GM19035 (cell line): ENCODE measurements around the gene PLAC9.
A peak's percentile ranks its signal among the peaks of the same experiment; 100 is the strongest.
"Not testable (repeated sequence)": the region's sequence is repeated elsewhere in the genome, so short reads cannot be mapped to it uniquely, and the experiment has no call there.

ENCODE experiments used
- ATAC-seq: cut with Tn5 transposase; IDR thresholded peaks from one replicate; pipeline ENCODE4 v1.9.1; 2021; ENCODE audit not compliant: unreplicated experiment

Gene PLAC9

DNA sequence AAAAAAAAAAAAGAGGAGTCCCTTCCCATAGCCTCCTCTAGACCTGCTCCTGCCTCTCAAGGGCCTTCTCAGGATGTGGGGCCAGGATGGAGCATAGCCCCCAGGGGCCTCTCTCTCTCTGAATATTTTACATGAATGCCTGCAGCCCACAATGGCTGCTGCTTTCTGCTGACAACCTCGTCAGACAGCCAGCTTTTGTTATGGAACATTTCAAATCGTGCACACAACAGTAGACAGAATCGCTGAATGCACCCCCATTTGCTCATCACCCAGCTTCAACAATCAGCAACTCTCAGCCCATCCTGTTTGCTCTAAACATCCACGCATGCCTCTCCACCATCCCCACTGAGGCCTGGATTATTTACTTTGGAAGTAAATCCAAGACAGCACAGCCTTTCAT is 5.4 kb downstream of the PLAC9 start:
- ATAC-seq, result no peak

DNA sequence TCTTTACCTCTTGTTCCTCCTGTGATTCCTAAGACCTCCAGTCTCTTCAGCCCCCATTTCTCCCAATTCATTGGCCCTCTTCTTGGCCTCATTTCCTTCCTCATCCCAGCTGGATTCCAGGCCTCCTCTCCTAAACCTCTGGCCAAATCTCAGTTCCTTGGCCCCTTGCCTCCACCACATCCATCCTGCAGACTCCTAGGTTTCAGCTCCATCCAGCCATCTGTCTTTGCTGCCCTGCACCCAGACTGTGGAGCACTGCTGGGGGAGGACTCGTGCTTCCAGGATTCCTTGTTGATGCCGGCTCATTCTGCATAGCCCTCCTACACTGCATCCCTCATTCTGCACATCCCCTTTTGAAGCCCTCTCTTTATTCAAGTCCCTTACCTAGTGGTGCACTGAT is 6.7 kb downstream of the PLAC9 start:
- ATAC-seq, result no peak

DNA sequence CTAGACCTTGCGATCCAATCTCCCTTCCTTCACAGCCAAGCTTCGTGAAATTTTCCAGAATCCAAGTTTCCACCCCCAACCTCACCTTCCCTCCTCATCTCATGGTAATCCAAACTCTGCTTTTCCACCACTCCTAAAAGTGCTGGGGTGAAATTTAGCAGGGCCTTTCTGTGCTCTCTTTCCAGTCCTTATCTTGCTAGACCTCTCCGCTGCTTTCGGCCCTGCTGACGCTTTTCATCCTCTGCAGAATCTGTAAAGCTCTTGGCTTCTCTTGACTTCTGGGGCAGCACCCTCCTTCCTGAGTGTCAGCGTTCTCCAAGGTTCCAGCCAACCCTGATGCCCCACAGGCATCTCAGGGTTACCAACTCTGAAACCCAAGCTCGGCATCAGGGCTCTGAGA is 7.7 kb downstream of the PLAC9 start:
- ATAC-seq, result no peak

DNA sequence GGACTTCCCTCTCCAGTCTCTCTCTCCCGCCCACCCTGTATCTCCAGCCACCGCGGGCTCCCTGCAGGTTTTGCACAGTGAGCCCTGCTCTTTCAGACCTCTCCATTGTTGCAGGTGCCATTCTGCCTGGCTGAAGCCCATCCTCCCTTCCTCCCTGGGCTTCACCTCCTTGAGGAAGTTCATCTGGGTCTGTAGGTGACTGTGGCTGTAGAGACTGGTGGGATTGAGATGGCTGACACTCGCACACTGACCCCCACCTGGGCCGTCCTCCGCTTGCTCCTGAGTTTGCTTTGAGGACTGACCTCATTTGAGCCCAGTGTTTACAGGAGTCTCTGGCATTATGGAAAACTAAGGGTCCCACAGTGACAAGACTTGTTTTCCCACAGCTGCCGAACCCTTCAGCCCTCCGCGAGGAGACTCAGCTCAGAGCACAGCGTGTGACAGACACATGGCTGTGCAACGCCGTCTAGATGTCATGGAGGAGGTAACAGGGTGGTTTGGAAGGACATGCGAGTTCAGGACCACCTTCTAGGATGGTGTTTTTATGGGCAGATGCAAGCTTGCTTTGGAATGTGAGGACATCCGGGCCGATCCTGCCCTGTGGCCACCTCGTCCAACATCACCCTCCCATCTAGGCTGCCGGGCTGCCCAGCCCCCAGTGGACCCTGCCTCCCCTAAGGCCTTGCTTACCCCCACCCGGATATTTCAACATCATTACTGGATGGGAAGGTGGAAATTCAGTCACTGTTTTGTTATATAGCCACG is 9.3 kb downstream of the PLAC9 start:
- ATAC-seq, result no peak

DNA sequence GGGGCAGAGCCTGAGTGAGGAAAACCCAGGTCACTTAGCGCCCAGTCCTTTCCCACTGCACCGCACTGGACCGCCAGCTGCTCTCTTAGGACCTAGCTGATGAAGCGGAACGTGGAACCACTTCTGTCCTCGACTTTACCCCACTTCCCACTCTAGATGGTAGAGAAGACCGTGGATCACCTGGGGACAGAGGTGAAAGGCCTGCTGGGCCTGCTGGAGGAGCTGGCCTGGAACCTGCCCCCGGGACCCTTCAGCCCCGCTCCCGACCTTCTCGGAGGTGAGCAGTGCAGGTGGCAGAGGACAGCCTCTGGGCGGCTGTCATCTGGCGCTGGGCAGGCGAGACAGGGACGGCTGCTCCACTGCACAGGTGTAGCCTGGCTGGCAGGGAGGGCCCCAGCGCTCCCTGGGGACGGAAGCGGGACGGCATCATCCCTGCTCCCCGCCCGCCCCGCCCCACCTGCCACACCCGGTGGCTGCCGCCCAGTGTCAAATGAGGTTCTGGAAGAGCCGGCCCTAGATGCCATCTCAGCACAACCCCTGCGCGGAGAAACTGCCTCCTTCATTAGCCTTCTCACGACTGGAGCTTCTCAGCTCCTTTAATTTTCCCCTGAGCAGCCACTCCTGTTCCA is 11.7 kb downstream of the PLAC9 start:
- ATAC-seq, result peak; percentile 46

DNA sequence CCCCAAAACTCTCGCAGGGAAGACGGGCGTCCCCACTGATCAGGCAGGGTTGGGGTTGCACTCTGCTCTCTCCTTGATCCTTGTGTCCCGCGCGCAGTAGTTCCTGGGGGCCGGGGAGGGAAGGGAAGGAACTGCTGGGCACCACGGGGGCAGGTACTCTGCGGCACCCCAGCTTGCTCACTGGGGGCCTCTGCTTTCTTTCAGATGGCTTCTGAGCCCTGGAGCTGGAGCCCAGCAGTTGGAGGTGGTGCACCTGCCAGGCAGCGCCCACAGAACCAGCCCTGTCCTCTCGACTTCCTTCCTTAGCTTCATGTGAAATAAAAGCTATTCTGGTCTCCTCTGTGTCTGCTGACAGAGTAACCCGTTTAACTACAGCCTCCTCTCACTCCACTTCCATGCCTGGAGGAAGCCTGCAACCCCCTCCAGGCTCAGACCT is 12.2 kb downstream of the PLAC9 start:
- ATAC-seq, result peak; percentile 20

DNA sequence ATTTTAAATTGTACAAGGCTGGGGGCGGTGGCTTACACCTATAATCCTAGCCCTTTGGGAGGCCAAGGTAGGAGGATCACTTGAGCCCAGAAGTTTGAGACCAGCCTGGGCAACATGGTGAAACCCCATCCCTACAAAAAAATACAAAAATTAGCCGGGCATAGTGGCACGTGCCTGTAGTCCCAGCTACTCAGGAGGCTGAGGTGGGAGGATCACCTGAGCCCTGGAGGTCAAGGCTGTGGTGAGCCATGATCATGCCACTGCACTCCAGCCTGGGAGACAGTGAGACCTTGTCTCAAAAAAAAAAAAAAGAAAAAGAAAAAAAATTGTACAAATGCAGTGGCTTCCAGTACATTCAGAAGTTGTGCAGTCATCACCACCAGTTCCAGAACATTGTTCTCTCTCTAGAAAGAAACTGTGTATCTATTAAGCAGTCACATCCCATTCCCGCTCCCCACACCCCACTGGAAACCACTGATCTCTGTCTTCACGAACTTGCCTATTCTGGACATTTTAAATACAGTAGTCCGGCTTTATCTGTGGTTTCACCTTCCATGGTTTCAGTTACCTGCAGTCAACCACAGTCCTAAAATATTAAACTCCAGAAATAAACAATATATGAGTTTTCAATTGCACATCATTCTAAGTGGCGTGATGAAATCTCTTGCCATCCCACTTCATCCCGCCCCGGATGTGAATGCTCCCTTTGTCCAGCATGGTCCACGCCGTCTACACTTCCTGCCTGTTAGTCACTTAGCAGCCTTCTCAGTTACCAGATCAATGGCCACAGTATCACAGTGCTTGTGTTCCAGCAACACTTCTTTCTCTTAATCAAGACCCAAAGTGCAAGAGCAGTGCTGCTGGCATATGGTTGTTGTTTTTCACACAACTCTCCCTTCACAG is 13.1 kb downstream of the PLAC9 start:
- not testable (repeated sequence) for ATAC-seq

DNA sequence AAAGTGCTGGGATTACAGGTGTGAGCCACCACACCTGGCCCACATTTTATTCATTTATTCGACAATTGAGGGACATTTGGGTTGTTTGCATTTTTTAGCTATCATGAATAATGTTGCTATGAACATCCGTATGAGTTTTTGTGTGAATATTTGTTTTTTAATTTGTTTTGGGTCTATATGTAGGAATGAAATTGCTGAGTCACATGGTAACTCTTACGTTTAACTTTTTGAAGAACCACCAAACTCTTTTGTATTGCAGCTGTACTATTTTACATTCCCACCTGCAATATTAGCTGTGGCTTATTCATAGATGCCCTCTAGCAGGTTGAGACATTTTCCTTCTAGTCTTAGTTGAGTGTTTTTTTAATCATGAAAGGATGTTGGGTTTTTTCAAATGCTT is 14.4 kb downstream of the PLAC9 start:
- ATAC-seq, result no peak

DNA sequence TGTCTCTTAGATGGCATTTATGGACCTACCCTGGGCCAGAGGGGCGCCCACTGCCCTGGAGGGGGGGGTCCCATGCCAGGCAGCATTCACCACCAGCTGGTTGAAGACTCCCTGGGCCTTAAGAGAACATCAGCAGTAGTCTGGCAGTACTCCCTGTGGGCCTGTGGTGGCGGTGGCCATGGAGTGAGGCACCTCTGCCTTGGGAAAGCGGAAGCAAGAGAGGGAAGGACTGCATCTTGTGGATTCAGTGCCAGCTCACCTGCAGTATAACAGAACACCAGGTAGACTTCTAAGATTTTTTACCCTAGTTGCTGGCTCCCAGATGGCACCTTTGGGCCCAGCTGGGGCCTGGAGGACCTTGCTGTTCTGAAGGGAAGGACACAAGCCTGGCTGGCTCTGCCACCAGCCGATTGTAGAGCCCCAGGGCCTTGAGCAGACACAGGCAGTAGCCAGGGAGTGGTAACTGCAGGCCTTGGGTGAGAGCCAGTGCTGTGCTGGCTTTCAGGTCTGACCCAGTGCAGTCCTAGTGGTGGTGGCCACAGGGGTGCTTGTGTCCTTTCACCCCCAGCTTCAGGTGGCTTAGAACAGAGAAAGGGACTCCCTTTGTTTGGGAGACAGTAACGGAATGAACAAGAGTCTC is 15.8 kb downstream of the PLAC9 start:
- no peak for ATAC-seq

DNA sequence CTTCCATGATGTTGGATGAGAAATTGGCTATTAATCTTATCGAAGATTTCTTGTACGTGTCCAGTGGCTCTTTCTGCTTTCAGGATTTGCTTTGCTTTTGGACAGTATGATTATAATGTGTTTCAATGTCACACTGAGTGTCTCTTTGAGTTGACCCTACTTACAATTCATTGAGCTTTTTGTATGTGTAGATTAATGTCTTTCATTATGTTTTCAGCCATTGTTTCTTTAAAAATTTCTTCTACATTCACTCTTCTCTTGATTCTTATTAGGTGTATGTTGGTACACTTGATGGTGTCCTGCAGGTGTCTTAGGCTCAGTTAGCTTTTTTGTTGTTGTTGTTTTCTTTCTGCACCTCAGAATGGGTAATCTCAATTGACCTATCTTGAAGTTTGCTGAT is 16.6 kb downstream of the PLAC9 start:
- no peak for ATAC-seq

DNA sequence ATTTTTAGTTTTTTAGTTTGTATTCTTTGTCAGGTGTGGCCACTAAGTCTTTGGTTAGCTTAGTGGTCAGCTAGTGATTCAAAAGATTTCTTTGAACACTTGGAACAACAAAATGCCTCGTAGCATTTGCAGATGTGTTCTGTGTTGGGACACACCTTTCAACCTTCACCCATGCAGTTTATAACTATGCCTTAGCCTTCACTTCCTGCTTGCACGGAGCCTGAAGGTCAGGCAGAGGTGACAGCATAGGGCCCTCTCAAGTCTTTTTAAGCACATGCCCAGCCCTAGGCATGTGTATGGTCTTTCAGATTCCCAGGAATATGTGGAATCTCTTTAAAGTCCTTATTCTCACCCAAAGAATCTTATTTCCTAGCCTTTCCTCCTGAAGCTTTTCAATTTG is 17.6 kb downstream of the PLAC9 start:
- ATAC-seq, result no peak

DNA sequence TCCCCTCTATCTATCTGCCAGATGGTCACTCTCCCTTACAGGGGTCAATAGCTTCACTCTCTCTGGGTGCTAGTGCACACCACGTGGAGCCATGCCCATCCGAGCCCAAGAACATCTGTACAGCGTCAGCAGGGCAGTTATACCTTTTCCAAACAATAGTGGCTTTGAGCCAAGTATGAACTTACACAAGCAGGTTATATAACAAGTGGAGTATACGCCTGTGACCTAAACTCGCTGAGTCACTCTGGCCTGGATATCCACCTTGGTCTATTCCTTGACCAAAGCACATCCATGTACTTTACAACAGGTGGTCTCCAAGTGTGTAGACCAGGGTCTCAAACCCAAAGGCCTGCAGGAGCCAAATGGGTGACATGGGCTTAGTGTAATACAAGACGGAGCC is 20.3 kb downstream of the PLAC9 start:
- ATAC-seq, result no peak

DNA sequence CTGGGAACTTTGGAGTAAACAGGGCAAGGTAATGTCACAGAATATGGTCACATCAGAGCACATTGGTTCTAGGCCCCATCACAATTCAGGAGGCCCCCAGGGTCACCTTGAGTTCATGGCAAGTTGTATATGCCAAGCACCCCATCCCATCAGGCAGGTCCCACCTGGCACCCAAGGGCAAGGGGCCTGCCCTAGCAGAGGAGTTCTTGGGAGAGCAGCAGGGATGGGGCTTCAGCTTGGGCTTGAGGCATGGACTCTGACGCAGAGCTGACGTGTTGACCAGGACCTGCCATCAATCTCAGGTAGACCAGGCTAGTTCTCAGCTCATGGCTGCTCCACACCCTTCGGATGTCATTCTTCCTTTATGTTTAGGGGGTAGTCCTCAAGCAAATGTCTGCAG is 20.9 kb downstream of the PLAC9 start:
- no peak for ATAC-seq

DNA sequence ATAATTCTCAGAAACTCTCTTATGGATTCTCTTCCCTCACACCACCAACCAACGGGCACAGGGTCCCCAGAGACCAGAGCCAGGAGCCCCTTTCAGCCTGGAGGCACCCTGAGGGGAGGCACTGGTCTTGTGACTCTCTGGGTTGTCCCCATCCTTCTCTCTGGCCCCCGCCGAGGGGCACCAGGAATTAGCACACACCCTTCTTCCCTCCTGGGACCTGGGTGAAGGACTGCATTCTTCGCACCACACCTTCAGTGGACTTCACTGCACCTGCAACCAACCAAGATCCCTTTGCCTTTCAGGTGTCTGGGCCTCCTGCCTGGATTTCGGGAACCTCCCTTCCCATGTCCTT is 22.1 kb downstream of the PLAC9 start:
- ATAC-seq, result no peak

DNA sequence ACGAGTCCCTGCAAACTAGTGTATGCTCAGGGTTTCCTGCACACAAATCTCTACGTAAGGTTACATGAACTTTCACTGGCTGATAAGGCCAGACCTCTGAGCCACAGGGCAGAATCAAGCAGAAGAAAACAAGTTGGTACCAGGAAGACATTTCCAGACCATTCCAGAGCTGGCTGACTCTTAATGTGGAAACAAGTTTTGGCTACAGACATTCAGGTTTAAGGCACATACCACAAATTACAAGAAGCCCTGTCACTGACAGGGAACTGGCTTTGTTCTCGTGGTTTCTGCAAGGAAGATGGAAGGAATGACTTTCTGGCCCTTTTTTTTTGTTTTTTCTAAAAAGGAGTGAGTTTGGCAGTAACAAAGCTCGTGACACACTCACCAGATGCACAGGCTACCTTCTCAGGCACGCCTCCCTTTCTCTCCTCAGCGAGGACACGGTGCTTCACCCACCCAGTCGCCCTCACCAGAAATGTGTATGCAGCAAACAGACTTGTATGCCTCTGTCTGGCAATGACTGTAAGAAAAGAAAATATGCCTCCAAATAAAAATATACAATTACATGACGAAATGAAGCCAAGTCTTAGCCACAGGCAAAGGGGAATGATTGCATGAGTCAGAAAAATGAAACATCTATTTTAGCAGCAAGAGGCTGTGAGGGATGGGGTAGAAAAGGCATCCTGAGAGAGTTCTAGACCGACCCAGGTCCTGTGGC is 22.6 kb downstream of the PLAC9 start:
- ATAC-seq, result no peak

DNA sequence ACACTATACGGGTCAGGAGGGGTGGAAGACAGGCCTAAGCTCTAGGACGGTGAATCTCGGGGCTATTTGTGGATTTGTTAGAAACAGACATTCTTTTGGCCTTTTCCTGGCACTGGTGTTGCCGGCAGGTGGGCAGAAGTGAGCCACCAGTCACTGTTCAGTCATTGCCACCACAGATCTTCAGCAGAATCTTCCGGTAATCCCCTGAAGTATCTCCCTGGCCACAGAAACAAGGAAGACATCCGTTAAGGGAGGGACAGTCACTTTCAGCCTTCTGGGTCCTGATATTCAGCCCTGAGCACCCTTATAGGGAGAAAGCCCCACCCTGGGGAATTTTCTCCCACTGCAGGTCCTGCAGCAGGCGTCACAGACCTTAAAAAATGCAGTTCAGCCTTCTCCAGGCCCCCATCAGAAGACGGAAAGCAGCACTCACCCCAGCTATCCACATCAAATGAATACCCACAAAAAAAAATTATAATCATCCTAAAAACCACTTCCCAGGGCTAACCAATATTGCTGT is 23.2 kb downstream of the PLAC9 start:
- ATAC-seq, result no peak

DNA sequence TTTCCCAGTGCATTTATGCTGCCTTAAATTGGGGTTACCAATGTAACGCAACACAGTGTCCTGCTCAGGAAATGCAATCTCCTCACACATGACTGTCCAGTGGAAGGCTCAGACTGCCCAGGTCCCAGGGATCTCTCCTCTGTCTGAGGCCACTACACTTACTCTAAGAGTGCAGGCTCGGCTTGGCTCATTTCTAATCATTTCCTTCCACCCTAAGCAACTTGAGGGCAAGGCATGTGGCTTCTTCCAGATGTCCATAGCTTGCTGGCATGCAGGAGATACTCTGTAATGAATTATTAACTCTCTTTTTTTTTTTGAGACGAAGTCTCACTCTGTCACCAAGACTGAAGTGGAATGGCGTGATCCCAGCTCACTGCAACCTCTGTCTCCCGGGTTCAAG is 23.7 kb downstream of the PLAC9 start:
- ATAC-seq, result no peak

DNA sequence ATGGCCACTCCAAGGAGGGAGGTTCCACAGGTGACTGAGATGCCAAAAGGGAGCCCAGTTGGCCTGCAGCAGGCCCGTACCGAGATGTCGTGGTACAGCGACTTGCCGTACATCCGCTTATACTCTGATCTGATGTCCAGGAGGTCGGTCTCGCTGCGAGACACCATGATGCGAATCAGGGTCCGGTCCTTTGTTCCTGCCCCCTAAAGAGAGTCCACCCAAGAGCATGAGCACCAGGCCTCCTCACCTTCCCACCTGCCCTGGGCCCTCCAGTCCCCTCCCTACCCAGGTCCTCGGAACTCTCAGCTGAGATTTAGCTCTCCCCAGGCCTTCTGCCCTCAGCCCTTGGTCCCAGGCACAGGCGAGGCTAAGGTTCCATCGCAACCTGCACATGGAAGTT is 25.0 kb downstream of the PLAC9 start:
- ATAC-seq, result no peak

DNA sequence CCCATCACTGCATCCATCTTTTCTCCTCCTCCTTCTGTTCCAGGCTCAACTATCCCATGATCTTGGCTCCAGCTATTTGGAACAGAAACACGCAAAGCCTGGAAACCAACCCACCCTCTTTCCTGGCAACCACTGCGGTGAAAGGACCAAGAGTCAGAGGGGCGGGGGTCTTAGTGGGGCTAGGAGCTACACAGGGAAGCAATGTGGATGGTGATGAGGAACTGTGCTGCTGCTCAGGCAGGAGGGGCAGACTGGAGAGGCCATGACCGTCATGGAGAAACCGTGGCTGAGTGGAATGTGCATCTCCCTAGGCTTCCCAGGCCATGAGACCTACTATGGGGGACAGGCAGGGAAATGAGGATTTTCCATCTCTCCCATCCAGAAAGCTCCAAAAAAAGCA is 25.6 kb downstream of the PLAC9 start:
- ATAC-seq, result no peak

DNA sequence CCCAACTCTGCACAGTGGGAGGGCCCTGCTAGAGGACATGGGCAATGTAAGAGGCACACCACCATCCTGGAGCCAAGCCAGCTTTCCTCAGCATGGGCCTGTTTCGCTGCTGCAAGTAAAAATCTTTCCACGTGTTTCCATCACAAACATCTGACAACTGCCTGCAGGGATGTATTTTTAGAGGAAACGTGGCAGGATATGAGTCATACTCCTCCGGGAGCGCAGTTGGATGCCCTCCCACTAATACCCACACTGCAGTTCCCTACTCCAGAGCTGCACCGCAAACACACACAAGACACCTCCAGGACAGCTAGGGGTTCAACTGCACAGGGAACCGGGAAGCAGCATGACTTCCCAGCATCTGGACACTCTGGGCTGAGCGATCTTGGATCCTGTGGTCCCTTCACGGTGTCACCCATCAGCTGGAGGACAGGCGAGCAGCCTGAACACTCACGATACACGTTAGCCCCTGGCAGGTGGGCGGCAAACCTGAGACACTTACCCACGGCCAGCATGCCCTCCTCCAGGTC is 26.1 kb downstream of the PLAC9 start:
- ATAC-seq, result no peak
